Measurements from ENCODE around the gene PDCD10. TPM values are rescaled to one million over a fixed set of nuclear protein-coding genes. Genes with fewer than 3 reads are reported as not detected.
A peak's percentile ranks its signal among the peaks of the same experiment; 100 is the strongest.

Gene PDCD10
- total and polyA plus RNA-seq, 12 donors, result 12.8 to 46.6 (median 38.1) TPM

- no peaks in the 10 kb centered on the region for H3K36me3 ChIP-seq
- no peak for TF ChIP-seq CTCF (IDR thresholded peaks at IDR 0.05)
- no peaks in the 10 kb centered on the region for H3K4me1 ChIP-seq
- 46 to 51% methylated on average over 2 of the region's 2 CpGs for WGBS, 2 donors
- no peak overlapping the region for H3K27ac ChIP-seq
- intact Hi-C loops (cut with DNase I), result no loop called here
- ATAC-seq (no peak), DNase-seq (no peak)
- no peaks in the 10 kb centered on the region for H3K27me3 ChIP-seq
- no peak overlapping the region for H3K4me3 ChIP-seq
- H3K9me3 ChIP-seq, result peaks cover 0 to 12% (median 0%) of the 10 kb centered on the region in 11 donors
Observed at GRCh38 chr3:167762296-167762695, 27.6 kb upstream of the PDCD10 start.

GRCh38 chr3:167761302-167761701 lies 26.6 kb upstream of the PDCD10 start:
- DNase-seq, result no peak
- H3K9me3 ChIP-seq, result peaks cover 0 to 7% (median 0%) of the 10 kb centered on the region in 11 donors
- H3K4me1 ChIP-seq, result no peaks in the 10 kb centered on the region
- TF ChIP-seq CTCF (IDR thresholded peaks at IDR 0.05), result no peak
- H3K27me3 ChIP-seq, result no peaks in the 10 kb centered on the region
- WGBS, 2 donors, result 88 to 100% methylated on average over 1 of the region's 1 CpG
- intact Hi-C loops (cut with DNase I), result no loop called here
- no peak overlapping the region for H3K27ac ChIP-seq
- H3K4me3 ChIP-seq, result no peak overlapping the region
- H3K36me3 ChIP-seq, result no peaks in the 10 kb centered on the region
- no peak for ATAC-seq

- Histone ChIP-seq H3K36me3 (no peaks in the 10 kb centered on the region), H3K27me3 (no peaks in the 10 kb centered on the region), H3K4me1 (peaks cover 0 to 17% (median 9%) of the 10 kb centered on the region in 9 donors), H3K9me3 (no peaks in the 10 kb centered on the region), H3K4me3 (no peak overlapping the region), H3K27ac (no peak overlapping the region)
- intact Hi-C loops (cut with DNase I), result no loop called here
- ATAC-seq (no peak), DNase-seq (no peak)
- TF ChIP-seq CTCF (IDR thresholded peaks at IDR 0.05), result no peak
Observed at GRCh38 chr3:167754049-167754448, 19.4 kb upstream of the PDCD10 start.

GRCh38 chr3:167750272-167750971 lies 15.7 kb upstream of the PDCD10 start:
- DNase-seq (no peak), ATAC-seq (peak in 7 of 8 donors; percentile 42 to 87 (median 79))
- peaks cover 0 to 17% (median 9%) of the 10 kb centered on the region in 9 donors for H3K4me1 ChIP-seq
- H3K27ac ChIP-seq, result peak overlapping the region in 1 of 10 donors; percentile 17
- no peaks in the 10 kb centered on the region for H3K27me3 ChIP-seq
- TF ChIP-seq CTCF (IDR thresholded peaks at IDR 0.05), result no peak
- intact Hi-C loops (cut with DNase I), result no loop called here
- peak overlapping the region in 4 of 10 donors; percentile 5 to 16 (median 9) for H3K4me3 ChIP-seq
- no peaks in the 10 kb centered on the region for H3K9me3 ChIP-seq
- no peaks in the 10 kb centered on the region for H3K36me3 ChIP-seq
- 31 to 39% methylated on average over 3 of the region's 3 CpGs for WGBS, 2 donors
